OCI-LY7 (cell line): Measurements from ENCODE around the gene PFKFB2. TPM values are rescaled to one million over a fixed set of nuclear protein-coding genes. Genes with fewer than 3 reads are reported as not detected.

Source experiments
- BruUV-seq: library from RNA; stranded (reverse); fragments of 400-500 nt; replicated peaks from 2 replicates; lab custom pipeline; 2021; lab: Mats Ljungman, UMichigan
- CTCF ChIA-PET: fragments of 300-600 bp; sonication (Branson Sonifier 250); formaldehyde crosslinking; loops from one replicate; lab custom pipeline; 2022; ENCODE audit warnings: antibody characterized with exemption; ENCODE audit not compliant: unreplicated experiment; lab: Charles Lee
- POLR2A ChIA-PET: fragments of 300-600 bp; sonication (Branson Sonifier 250); formaldehyde crosslinking; loops from one replicate; lab custom pipeline; 2022; ENCODE audit warnings: antibody characterized with exemption; lab: Charles Lee
- DNase-seq: peaks from one replicate; pipeline ENCODE4 v3.0.0-alpha.2; 2015; ENCODE audit warnings: low spot score
- H2AFZ ChIP-seq: fragments of 200-600 bp; sonication (generic), shearing (Covaris generic); 2 replicates; pipeline ENCODE4 v1.6.1; 2014; ENCODE audit warnings: mild to moderate bottlenecking, antibody characterized with exemption, low read length, moderate library complexity
- H3K27ac ChIP-seq: fragments of 200-600 bp; sonication (generic); 2 replicates; pipeline ENCODE4 v1.5.1; 2014; ENCODE audit warnings: mixed run types, low read depth, mild to moderate bottlenecking, moderate library complexity, low read length, inconsistent platforms; ENCODE audit not compliant: poor library complexity, severe bottlenecking
- H3K36me3 ChIP-seq: fragments of 200-600 bp; sonication (generic); 2 replicates; pipeline ENCODE4 v1.6.1; 2014; ENCODE audit warnings: mild to moderate bottlenecking, antibody characterized with exemption, low read length, moderate library complexity, mixed read lengths; ENCODE audit not compliant: insufficient read depth
- H3K4me1 ChIP-seq: fragments of 200-600 bp; sonication (generic); 2 replicates; pipeline ENCODE4 v1.5.1; 2014; ENCODE audit warnings: mild to moderate bottlenecking, low read length; ENCODE audit not compliant: insufficient read depth, poor library complexity, severe bottlenecking
- H3K4me2 ChIP-seq: fragments of 200-600 bp; sonication (generic); 2 replicates; pipeline ENCODE4 v1.6.1; 2014; ENCODE audit warnings: mild to moderate bottlenecking, low read length
- H3K4me3 ChIP-seq: fragments of 200-600 bp; sonication (generic); 2 replicates; pipeline ENCODE4 v1.5.1; 2014; ENCODE audit warnings: mild to moderate bottlenecking, low read depth, low read length; ENCODE audit not compliant: poor library complexity, severe bottlenecking
- H3K79me2 ChIP-seq: fragments of 200-600 bp; sonication (generic); 2 replicates; pipeline ENCODE4 v1.6.1; 2016; ENCODE audit warnings: low read depth, mild to moderate bottlenecking, low read length, moderate library complexity, mixed read lengths; ENCODE audit not compliant: insufficient read depth
- H3K9me2 ChIP-seq: fragments of 200-600 bp; sonication (generic); 2 replicates; pipeline ENCODE4 v1.6.1; 2016; ENCODE audit warnings: mild to moderate bottlenecking, low read length, mixed read lengths; ENCODE audit not compliant: insufficient read depth
- H3K9me3 ChIP-seq: fragments of 200-600 bp; sonication (generic); 2 replicates; pipeline ENCODE4 v1.6.1; 2014; ENCODE audit warnings: mild to moderate bottlenecking, mixed run types, low read length, mixed read lengths
- H4K20me1 ChIP-seq: fragments of 200-600 bp; sonication (generic); 2 replicates; pipeline ENCODE4 v1.6.1; 2014; ENCODE audit warnings: mild to moderate bottlenecking, antibody characterized with exemption, low read length, moderate library complexity, mixed read lengths; ENCODE audit not compliant: insufficient read depth
- CTCF ChIP-seq: fragments of 200-600 bp; sonication (generic); conservative IDR thresholded peaks from 2 replicates; pipeline ENCODE4 v1.5.1; 2014; ENCODE audit warnings: mild to moderate bottlenecking, antibody characterized with exemption, low read length, moderate library complexity, mixed read lengths
- EZH2phosphoT487 ChIP-seq: fragments of 200-600 bp; sonication (generic); IDR thresholded peaks from 2 replicates; pipeline ENCODE4 v1.6.1; 2018; ENCODE audit warnings: low read depth, borderline replicate concordance, mild to moderate bottlenecking, mixed run types, antibody characterized with exemption, low read length, moderate library complexity, mixed read lengths
- intact Hi-C: fragments of 100-400 bp; cut with micrococcal nuclease; formaldehyde crosslinking; loops from one replicate; pipeline ENCODE4 v1.10.0; 2022; ENCODE audit not compliant: unreplicated experiment
- total RNA-seq, 2 experiments: library from RNA; depleted of rRNA in 1 of 2; stranded (reverse); fragments of >200 nt in 1 of 2; shearing (Covaris generic) in 1 of 2; gene quantifications; 2 replicates each; pipeline ENCODE4 v1.2.3, GENCODE V29; 2014 to 2022

PFKFB2 gene
- total RNA-seq, 2 experiments from 2014 or later: 9.8 to 13.1 TPM

GRCh38 chr1:207031016-207031415, 22.1 kb upstream of the PFKFB2 start:
- DNase-seq: no peak
- ChIA-PET CTCF (no interaction called here), POLR2A (interaction anchor here (0.7 kb wide), 2 partner anchors 13 to 991 kb away, joined by 3 read pairs; no protein-coding TSS in a partner anchor)
- H3K36me3 ChIP-seq: no peaks in the 10 kb centered on the region
- TF ChIP-seq CTCF (no peak), EZH2phosphoT487 (no peak)
- intact Hi-C loops: no loop called here
- no peaks in the 10 kb centered on the region for H4K20me1 ChIP-seq
- no peaks in the 10 kb centered on the region for H3K4me1 ChIP-seq
- H3K4me2 ChIP-seq: no peak overlapping the region
- H3K9me2 ChIP-seq: no peaks in the 10 kb centered on the region
- H3K27ac ChIP-seq: no peak overlapping the region
- no peak overlapping the region for H3K4me3 ChIP-seq
- H3K79me2 ChIP-seq: no peaks in the 10 kb centered on the region
- H3K9me3 ChIP-seq: no peaks in the 10 kb centered on the region
- BruUV-seq: no TSS peak
- H2AFZ ChIP-seq: no peak overlapping the region

- CTCF ChIA-PET: interaction anchor here (0.6 to 1.1 kb wide), 2 partner anchors 18 to 30 kb away, joined by 3 read pairs; no protein-coding TSS in a partner anchor
- no TSS peak for BruUV-seq
Measured at GRCh38 chr1:207031632-207032264, 21.3 kb upstream of the PFKFB2 start.

More at GRCh38 chr1:207031632-207032264, 21.3 kb upstream of the PFKFB2 start:
- H3K4me2 ChIP-seq: no peak overlapping the region
- no peak overlapping the region for H3K27ac ChIP-seq
- no peaks in the 10 kb centered on the region for H3K9me3 ChIP-seq
- no peaks in the 10 kb centered on the region for H3K9me2 ChIP-seq
- no peaks in the 10 kb centered on the region for H3K36me3 ChIP-seq
- intact Hi-C loops: no loop called here
- no peak overlapping the region for H2AFZ ChIP-seq
- POLR2A ChIA-PET: interaction anchor here (0.6 kb wide), 1 partner anchor 189 kb away, joined by 3 read pairs; no protein-coding TSS in a partner anchor
- DNase-seq: no peak
- TF ChIP-seq EZH2phosphoT487 (no peak), CTCF (no peak)
- no peaks in the 10 kb centered on the region for H3K79me2 ChIP-seq
- H3K4me3 ChIP-seq: no peak overlapping the region
- H4K20me1 ChIP-seq: no peaks in the 10 kb centered on the region
- no peaks in the 10 kb centered on the region for H3K4me1 ChIP-seq
